ENCODE measurements around the gene SORL1-AS1. TPM values are rescaled to one million over a fixed set of nuclear protein-coding genes. Genes with fewer than 3 reads are reported as not detected.

SORL1-AS1 gene

Other genes with a start within 250 kb of the SORL1-AS1 start
- gene SC5D, start 160.2 kb downstream of the SORL1-AS1 start, total RNA-seq: 55.3 and 73.6 TPM in 2 replicates
- 11.3 and 15.7 TPM in 2 replicates for gene SORL1, start 653 bp downstream of the SORL1-AS1 start, total RNA-seq